ENCODE data around the gene NOTCH2. TPM values are rescaled to one million over a fixed set of nuclear protein-coding genes. Genes with fewer than 3 reads are reported as not detected.
"Not testable (repeated sequence)": the region's sequence is repeated elsewhere in the genome, so short reads cannot be mapped to it uniquely, and the experiment has no call there.

The NOTCH2 gene
- 10 to 100 TPM; 45.6 to 53.5 TPM for total RNA-seq

DNA sequence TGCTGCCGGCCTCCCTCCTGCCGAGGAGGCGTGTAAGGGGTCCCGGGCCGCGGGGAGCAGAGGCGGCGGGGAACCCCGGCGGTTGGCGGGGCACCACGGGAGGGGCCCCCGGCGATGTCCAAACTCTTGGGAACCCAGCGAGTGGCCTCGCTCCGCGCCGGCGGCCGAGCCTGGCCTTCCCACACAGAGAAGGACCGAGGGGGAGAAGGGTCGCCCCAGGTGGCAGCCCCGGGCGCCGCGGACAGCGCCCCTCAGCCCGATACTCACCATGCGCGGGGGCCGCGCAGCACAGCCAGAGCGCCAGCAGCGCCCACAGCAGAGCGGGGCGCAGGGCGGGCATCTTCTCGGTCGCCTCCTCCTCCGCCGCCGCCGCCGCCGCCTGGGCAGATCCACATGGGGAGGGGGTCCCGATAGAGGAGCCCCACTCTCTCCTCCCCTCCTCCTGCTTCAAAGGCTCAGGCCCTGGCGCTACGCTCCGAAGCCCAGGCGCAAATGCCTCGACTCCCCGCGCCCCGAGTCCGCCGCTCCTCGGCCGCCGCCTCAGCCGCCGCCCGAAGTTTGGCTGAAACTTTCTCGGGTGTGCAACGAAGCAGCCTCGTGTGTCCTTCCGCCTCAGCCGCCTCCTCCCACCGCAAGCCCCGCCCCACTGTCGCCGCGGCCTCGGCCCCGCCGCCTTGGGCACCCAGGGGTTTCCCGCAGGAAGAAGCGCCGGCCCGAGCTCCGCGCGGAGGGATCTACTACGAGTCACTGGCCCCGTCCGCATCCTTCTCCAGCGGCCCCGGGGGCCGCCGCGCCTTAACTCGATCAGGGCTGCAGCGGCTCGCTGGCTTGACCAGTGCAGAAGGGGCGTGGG, at the start of gene NOTCH2:
NOTCH2 (minus strand) TSS at position 596 of the 853 bp plus-strand sequence; CDS start at position 340, 256 bp downstream.
- CTCF ChIA-PET, POLR2A ChIA-PET: not testable (repeated sequence)

DNA sequence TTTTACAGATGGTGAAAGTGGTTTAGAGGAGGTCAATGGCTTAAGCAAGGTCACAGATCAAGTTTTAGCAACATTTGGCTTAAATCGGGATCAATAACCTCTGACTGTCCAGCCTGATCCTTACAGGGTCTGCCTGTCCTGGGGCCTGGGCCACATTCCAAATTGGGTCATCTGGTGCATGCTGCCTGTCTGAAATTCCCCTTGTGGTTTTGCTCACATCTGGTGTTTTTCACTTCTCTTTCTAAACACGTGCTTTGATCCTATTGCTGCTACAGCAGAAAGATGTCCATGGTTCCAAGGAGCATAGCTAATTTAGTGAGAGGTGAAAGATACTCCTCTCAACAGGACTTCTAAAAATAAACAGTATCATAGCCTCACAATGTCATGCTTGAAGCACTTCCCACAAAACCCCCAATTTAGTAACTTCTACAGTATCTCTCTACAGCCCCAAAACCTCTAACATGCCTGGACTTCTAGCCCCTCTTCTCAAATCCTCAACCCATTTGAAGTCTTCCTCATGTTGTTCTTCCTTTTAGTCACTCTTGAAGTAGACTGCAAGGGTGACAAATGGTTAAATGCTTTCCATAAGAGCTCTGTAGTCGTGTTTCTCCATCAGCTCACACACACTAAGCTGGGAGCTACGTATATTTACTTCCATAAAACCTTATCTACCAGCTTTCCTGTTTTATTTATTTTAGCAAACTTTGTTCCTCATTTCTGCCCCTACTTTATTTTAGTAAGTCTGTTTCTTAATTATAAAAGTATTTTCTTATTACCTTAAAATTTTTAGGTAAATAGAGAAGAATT, 48.1 kb upstream of the NOTCH2 start:
- CTCF ChIA-PET, POLR2A ChIA-PET: not testable (repeated sequence)

DNA sequence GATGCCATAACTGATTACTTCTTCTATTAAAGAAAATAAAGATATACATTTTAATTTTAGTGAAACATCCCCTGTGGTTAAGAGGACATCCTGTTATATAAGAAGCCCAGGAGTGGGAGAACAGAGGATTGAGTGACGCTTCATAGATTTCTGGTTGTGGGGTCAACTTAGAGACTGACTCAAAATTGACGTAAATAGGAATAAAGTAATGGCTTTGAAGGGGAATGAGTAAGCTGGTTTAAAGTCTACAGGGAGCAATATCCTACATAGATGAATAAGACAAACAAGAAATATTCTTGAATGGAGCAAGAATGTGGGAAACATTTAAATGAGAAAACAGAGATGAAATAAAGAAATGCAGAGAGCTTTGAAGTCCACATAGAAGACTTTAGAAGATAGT, 46.6 kb upstream of the NOTCH2 start:
- CTCF ChIA-PET, POLR2A ChIA-PET: not testable (repeated sequence)

DNA sequence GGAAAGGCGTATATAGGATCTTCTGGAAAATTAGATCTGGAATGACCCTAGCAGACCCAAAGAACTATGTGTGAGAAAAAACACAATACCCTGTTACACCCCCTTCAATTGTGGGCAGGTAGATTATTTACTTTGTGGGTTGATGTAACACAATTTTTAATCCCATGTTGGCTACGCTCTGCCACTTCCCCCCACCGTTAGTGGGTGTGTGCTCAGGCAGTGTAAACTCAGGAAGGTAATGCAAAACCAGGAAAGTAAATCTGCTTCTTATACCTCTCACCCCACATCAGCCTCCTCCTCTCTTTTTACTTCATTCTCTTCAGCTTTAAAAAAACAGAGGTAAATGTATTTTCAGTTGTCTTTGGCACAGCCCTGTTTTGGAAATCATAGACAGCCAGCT, 43.7 kb upstream of the NOTCH2 start:
- CTCF ChIA-PET, POLR2A ChIA-PET: not testable (repeated sequence)

DNA sequence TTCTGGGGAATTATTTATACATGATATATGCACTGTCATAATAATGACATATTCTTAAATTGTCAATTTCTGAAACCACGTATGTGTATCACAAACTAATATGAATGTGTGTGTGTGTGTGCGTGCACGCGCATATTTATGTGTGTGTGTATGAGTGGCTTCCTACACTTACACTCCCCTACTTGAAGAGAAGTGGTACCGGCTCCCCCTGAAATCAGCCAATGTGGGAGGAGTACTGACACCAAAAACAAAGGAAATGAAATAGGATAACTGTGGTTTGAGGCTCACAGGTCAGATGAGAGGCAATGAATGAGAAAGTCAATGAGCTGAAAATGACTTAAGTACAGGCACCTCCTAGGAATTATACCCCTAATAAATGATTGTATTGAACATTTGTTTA, 42.8 kb upstream of the NOTCH2 start:
- CTCF ChIA-PET, POLR2A ChIA-PET: not testable (repeated sequence)

DNA sequence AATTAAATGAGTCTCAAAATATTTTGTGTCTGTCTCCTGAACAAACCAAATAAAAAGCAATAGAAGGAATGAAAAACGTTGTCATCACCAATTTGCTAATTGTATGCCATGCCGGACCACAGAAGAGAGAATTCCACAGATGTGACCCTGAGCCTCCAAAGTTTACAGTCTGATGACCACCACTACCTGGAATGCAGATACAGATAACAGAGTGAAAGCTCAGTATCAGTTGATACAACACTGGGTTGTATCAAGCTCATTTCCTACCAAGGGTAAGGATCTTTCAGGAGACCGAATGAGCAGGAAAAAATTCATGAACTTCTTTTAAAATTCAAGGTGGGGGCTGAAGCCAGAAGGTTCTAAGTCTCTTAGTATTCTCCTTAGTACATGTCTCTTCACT, 42.3 kb upstream of the NOTCH2 start:
- POLR2A ChIA-PET, CTCF ChIA-PET: not testable (repeated sequence)

DNA sequence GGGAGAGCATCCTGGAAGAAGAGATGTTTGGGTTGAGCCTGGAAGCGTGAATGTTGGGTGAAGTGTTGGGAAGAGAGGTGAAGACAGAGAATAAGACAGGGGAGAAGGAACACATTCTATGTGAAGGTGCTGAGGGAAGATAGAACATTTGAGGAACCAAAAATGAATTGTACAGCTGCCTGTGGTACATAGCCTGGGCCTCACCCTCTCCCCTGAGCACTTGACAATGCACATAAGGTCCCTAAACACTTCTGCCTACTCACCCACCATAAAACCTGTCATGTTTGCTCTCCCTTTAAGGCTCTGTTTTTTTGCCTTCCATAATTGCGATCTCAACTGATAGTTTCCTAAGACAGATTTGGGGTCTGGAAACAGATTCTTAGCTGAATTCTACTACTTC, 41.5 kb upstream of the NOTCH2 start:
- CTCF ChIA-PET, POLR2A ChIA-PET: not testable (repeated sequence)

DNA sequence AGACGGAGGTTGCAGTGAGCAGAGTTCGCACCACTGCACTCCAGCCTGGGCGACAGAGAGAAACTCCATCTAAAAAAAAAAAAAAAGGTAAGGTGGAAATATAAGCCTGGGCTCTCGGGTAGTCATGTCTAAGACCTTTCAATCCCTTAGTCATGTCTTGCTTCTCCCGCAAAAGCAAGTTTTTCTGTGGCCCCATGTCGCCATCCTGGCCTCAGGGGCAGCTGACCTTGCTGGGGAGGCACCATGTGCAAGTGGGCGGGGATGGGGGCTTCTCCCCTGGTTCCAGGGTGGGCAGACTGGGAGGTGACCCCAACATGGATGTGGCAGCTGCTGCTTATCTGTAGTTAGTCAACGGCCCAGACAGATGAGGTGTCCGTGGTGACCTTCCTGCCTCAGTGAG, 40.2 kb upstream of the NOTCH2 start:
- POLR2A ChIA-PET, CTCF ChIA-PET: not testable (repeated sequence)

DNA sequence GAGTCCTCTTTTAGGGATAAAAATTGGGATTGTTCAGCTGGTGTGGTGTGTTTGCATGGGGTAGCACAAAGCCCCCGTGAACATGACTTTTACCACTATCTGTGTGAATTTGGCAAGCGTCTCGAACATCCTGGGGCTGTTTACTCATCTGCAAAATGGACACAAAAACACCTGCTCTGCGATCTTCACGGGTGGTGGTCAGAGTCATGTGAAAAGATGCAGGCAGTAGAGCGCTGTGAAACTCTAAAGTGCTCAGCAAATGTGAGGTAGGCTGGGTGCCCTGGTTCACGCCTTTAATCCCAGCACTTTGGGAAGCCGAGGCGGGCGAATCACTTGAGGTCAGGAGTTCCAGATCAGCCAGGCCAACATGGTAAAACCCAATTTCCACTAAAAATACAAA, 39.7 kb upstream of the NOTCH2 start:
- POLR2A ChIA-PET, CTCF ChIA-PET: not testable (repeated sequence)

DNA sequence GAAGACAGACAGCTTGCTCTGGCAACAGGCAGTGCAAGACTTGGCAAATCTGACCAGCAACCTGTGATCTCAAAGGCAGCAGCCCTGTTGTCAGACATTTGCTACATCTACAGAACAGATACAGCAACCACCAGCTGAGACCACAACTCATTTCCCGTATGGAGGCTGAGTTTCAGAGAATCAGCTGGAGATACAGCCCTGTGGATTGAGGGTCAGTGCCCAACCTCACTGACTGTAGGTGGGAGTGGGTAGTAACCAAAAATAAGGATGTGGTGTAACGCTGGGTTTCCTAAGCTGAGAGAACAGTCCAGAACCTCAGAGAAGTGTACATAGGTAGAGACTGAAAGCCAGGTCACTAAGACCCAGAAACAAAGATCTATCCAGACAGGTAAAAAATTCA, 35.8 kb upstream of the NOTCH2 start:
- CTCF ChIA-PET, POLR2A ChIA-PET: not testable (repeated sequence)

DNA sequence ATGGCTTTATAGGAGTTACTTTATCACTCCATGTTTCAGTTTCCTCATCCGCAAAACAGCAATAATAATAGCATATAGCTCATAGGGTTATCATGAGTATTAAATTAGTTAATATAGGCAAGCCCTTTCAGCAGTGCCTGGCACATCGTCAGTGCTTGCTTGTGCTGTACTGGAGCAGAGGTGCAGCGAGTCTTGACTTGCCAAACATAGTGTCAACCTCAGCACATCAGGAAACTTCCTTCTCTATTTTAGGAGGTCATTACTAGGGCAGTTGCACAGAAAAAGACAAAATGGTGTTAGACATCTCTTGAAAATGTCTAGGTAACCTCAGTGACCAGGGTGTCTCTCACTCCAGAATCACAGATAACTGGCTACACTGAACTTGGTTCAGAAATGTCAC, 34.3 kb upstream of the NOTCH2 start:
- CTCF ChIA-PET, POLR2A ChIA-PET: not testable (repeated sequence)

DNA sequence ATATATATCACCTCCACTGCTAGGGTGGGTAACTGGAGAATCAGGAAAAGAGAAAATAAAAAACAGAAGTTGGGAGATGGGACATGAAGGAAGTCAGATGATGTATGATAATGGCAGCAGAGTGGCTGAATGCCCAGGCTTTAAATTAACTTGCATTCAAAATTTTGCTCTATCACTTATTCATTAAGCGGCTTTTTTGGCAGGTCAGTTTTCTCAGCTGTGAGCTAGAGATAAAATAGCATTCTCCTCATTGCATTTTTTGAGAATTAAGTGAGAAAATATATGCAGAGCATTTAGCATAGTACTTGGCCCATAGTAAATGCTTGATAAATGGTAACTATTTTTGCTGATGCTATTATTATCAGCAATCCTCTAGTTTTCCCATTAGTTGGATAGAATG, 32.1 kb upstream of the NOTCH2 start:
- CTCF ChIA-PET, POLR2A ChIA-PET: not testable (repeated sequence)

DNA sequence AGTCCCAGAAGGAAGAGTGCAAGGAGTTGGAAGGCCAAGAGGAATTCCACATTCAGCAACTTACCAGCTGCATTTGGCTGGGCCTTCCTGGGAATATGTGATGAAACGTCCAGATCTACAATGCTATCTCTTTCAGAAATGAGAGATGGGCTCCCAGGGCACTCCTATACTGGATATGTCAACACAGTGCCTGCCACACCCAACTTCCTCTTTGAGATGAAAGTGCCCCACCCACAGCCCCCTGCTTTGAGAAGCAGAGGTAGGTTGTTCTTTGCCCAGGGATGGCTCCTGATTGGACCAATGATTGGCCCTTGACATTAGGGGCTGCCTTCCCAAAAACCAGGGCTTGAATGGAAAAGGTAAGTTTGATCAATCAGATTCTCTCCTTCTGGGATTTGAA, 31.1 kb upstream of the NOTCH2 start:
- POLR2A ChIA-PET, CTCF ChIA-PET: not testable (repeated sequence)

DNA sequence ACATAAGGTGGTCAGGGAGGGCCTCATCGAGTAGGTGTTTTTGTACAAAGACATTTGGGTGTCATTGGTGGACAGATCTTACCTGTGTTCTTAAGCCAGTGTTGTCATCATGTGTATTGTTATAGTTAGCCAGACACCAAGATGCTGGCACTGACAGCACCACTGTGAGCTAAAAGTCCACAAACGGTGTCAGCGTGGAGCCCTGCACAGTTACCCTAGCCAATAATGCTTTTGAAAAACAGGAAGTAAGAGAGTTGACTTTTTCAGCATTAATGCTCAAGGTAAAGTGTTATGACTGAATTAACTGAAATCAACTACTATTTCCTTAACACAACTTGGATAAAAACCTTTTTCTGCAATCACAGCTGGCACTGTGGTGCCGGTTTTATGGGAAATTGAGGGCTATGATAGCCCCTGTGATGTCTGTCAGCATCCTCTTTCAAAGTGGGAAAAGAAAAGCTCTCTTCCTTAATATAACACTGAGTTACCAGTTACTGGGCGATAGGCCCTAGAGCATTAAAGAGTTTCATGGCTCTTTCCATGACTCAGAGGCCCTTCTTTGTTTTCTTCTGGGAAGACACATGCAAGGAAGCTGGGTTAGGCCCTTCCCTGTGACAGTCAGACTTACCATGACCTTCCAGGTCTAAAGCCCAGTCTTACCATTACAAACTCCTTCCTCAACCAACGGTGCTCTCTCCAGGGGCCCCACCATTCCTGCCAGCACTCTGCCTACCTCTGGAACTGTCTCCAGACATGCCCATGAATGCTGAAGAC, 29.7 kb upstream of the NOTCH2 start:
- POLR2A ChIA-PET, CTCF ChIA-PET: not testable (repeated sequence)

DNA sequence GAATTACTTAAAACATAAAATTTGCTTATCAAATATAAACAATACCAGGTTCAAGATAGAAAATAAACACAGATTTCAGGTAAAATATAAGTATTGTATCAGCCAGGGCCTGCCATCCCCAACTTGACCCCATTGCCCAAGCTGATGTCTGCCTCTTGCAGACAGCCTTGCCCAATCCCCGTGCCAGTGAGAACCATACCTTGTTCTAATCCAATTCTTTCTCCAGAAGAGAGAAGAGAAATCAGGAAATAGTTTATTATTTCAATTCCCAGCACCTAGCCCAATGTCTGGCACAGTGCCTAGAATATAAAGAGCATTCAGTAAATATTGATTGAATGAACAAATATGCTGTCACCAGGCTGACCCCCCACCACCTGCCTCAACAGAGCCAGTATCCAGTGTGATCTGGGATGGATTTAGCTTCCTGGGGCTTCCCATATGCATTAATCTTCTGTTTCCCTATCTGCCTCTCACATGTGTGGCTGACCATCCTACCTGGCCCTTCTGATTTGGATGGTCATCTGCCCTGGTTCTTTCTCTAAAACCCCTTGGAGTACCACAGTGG, 27.6 kb upstream of the NOTCH2 start:
- POLR2A ChIA-PET, CTCF ChIA-PET: not testable (repeated sequence)

DNA sequence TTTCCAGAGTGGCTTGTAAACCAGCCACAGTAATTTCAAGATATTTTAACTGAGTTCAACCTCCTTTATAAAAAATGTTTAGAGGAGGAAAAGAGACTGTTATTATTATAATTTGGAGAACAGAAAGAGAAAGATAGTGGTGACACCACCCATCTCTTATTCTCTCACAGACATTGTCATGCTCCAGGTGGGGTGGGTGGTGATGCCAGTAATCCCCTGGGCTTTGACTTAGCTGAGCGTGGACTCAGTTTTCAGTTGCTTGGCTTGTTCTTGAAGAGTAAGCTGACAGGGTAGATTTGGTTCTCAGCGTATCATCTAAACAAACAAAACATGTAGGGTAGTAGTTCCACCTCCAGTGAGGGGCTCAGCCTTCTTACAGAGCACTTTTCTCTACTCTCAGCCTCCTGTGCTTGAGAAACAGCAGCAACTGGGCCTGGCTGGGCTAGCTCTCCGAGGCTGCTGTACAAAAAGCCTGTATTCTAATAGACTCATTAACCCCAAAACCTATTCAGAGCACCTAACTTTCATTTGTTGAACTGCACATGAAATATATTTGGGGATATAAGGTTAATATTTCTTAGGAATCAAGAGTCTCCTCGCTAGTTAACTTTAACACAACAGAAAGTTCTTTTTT, 24.2 kb upstream of the NOTCH2 start:
- POLR2A ChIA-PET, CTCF ChIA-PET: not testable (repeated sequence)

DNA sequence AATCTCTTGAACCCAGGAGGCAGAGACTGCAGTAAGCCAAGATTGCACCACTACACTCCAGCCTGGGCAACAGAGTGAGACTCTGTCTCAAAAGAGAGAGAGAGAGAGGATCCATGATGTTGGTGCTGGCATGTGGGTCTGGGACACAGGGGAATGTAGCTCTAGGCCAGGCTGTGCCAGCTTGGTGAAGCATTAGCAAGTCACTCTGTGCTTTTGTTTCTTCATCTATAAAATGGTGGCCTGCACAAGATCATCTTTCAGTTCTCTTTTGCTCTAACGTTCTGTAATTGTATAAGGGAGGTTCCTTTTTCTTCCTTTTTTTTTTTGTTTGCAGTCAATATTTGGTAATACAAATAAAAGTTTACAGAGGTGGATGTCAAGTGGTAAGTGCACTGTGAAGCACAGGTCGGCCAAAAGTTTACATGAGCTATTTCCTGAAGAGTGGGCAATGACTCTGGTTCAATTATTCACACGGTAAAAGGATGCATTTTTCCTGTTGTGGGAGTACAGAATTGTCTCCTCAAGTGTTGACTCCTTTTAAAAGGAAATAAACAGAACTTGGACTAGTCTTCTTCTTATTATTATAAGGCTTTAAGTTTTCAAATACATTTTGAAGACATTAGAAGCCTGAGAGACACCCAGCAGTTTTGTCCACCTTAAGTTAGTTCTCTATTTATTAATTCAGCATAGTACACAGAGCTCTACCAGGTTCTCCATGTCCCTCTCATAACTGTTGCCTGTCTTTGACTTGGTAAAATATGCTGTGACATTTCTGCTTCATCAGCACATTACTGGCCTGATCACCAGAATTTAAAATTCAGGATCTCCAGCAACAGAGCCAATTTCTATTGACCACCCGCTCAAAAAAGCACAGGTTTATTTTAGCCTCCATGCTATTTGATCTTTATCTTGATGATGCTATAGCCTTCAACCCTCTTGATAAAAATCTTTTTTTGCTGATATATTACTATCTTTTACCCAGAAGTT, 23.1 kb upstream of the NOTCH2 start:
- CTCF ChIA-PET, POLR2A ChIA-PET: not testable (repeated sequence)

DNA sequence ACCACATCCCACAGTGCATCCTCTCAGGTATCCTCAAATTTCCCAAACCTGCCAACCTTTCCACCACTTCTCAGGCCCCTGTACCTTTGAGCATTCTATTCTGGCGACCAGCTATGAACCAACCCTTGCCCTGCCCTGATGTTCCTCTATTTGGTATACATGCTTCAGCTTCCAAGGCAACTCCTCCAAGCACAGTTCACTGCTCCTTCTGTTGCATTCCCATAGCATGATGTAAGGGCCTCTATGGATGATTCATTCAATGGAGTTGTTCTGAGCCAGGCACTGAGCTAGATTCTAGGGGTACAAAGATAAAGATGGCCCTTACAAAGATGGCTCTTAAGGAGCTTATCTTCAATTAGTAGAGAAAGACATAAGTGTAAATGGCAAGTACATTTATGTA, 21.4 kb upstream of the NOTCH2 start:
- POLR2A ChIA-PET, CTCF ChIA-PET: not testable (repeated sequence)

DNA sequence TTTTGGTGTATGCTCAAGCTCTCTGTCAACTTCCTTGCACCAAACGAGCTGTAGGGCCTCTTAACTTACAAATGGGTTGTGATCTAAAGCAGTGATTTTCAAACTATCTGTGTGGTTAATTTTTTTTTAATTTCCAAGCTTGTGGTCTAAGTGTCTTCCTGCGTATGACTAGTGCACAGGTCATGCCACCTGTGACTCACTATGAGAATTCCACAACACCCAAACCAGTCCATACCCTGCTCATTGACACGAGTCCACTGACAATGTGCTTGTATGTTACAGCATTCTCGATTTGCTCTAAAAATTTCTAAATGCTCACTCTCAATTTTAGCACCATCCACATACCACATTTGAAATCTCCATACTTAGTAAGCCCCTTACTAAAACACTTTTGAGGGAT, 18.5 kb upstream of the NOTCH2 start:
- POLR2A ChIA-PET, CTCF ChIA-PET: not testable (repeated sequence)

Data from activated CD8-positive, alpha-beta memory T cell treated with anti-CD3 and anti-CD28 coated beads for 36 hours (primary cell).